Immature natural killer cell (primary cell): ENCODE measurements around the gene PNPO. TPM values are rescaled to one million over a fixed set of nuclear protein-coding genes. Genes with fewer than 3 reads are reported as not detected.

ENCODE experiments used
- DNase-seq, 3 donors: peaks; one replicate each; pipeline ENCODE4 v3.0.0; 2022; ENCODE audit warnings: mixed read lengths in 1 of 3
- H3K27ac Mint-ChIP-seq, 6 donors: one replicate each; pipeline ENCODE4 v1.8.0; 2020; ENCODE audit warnings: mixed read lengths in 6 of 6, mild to moderate bottlenecking in 5 of 6, inconsistent platforms in 4 of 6, moderate library complexity in 3 of 6
- H3K27me3 Mint-ChIP-seq, 3 donors: one replicate each; pipeline ENCODE4 v1.8.0; 2020 to 2021; ENCODE audit warnings: low read depth in 3 of 3, mild to moderate bottlenecking in 3 of 3, mixed read lengths in 3 of 3, moderate library complexity in 3 of 3, inconsistent platforms in 1 of 3
- H3K36me3 Mint-ChIP-seq, 3 donors: one replicate each; pipeline ENCODE4 v1.8.0; 2020; ENCODE audit warnings: mixed read lengths in 3 of 3, inconsistent platforms in 2 of 3, mild to moderate bottlenecking in 2 of 3
- H3K4me1 Mint-ChIP-seq, 2 donors: one replicate each; pipeline ENCODE4 v1.8.0; 2020; ENCODE audit warnings: inconsistent platforms in 2 of 2, mild to moderate bottlenecking in 2 of 2, mixed read lengths in 2 of 2, moderate library complexity in 1 of 2
- H3K4me3 Mint-ChIP-seq, 5 donors: one replicate each; pipeline ENCODE4 v1.8.0; 2020; ENCODE audit warnings: mild to moderate bottlenecking in 5 of 5, mixed read lengths in 5 of 5, inconsistent platforms in 3 of 5, moderate library complexity in 3 of 5
- H3K9me3 Mint-ChIP-seq, 6 donors: one replicate each; pipeline ENCODE4 v1.8.0; 2020; ENCODE audit warnings: mild to moderate bottlenecking in 6 of 6, mixed read lengths in 6 of 6, inconsistent platforms in 4 of 6, moderate library complexity in 3 of 6
- polyA plus RNA-seq, 3 donors: library from polyadenylated mRNA; unstranded; fragments of 300-500 nt; fragmentation: Illumina TruSeq; gene quantifications; one replicate each; pipeline ENCODE4 v1.2.3, GENCODE V29; 2021

The PNPO gene
- polyA plus RNA-seq, 3 donors from 2014 or later = 14.3 to 21.2 (median 18.6) TPM

DNA sequence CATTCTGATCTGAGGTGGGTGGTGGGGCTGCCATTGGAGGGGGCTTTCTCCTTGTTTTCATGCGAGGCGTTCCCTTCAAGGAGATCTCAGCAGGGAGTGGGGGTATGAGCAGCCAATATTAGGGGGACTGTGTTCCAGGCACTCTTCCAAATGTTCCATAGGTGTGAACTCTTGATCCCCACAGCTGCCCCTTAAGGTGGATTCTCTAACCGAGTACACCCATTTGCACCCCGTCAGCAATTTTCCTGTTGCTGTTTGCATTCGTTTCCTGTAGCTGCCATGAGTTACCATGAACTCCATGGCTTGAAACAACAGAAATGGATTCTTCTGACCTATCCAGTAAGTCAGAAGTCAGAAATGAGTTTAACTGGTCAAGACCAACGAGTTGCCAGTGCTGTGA lies 20.0 kb downstream of the PNPO start:
- Mint-ChIP-seq H3K9me3 (no peaks in the 10 kb centered on the region), H3K36me3 (peaks cover 0 to 5% (median 0%) of the 10 kb centered on the region in 3 donors), H3K4me3 (no peak overlapping the region), H3K27me3 (peaks cover 0 to 6% (median 4%) of the 10 kb centered on the region in 3 donors), H3K27ac (no peak overlapping the region), H3K4me1 (no peaks in the 10 kb centered on the region)
- no peak for DNase-seq

DNA sequence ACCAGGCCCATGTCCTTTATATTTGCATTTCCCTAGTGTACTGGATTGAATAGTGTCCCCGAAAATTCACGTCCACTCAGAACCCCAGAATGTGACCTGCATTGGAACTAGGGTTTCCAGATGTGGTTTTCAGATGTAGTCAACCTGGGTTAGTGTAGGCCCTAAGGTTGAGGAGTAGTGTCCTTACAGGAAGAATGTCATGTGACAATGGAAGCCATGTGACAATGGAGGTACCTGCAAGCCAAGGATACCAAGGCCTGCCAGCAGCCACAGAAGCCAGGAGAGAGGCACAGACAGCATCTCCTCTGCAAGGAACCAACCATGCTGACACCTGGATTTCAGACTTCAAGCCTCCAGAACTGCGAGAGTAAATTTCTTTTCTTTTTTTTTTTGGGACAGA lies 21.5 kb downstream of the PNPO start:
- Mint-ChIP-seq H3K27me3 (peaks cover 0 to 6% (median 1%) of the 10 kb centered on the region in 3 donors), H3K4me3 (no peak overlapping the region), H3K4me1 (no peaks in the 10 kb centered on the region), H3K9me3 (no peaks in the 10 kb centered on the region), H3K27ac (no peak overlapping the region), H3K36me3 (peaks cover 0 to 5% (median 0%) of the 10 kb centered on the region in 3 donors)
- no peak for DNase-seq

DNA sequence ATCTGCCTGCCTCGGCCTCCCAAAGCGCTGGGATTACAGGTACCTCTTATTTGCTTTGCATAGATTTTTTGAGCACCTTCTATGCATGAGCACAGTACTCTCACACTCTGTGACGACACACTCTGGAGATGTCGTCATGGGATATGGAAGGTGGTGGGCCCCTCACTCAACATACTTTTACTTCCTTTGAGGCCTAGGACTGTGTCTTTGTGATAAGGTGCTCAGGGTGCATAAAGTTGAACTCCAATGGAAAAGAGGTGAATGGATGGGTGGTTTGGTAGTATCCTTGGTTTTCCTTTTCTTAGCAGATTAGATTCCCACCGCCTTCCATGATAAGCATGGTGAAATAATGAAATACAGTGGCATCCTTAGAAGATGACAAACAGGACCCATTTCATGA lies 23.5 kb downstream of the PNPO start:
- H3K27me3 Mint-ChIP-seq = peaks cover 0 to 6% (median 1%) of the 10 kb centered on the region in 3 donors
- no peak overlapping the region for H3K27ac Mint-ChIP-seq
- no peak for DNase-seq
- no peaks in the 10 kb centered on the region for H3K9me3 Mint-ChIP-seq
- H3K4me1 Mint-ChIP-seq = peaks cover 2 to 3% of the 10 kb centered on the region in 2 donors
- H3K36me3 Mint-ChIP-seq = peaks cover 0 to 5% (median 0%) of the 10 kb centered on the region in 3 donors
- H3K4me3 Mint-ChIP-seq = no peak overlapping the region

GRCh38 chr17:47966079-47966519 lies 24.7 kb downstream of the PNPO start:
- peaks cover 14 to 16% of the 10 kb centered on the region in 2 donors for H3K4me1 Mint-ChIP-seq
- H3K9me3 Mint-ChIP-seq = no peaks in the 10 kb centered on the region
- H3K27me3 Mint-ChIP-seq = peaks cover 3 to 10% (median 4%) of the 10 kb centered on the region in 3 donors
- no peak overlapping the region for H3K27ac Mint-ChIP-seq
- no peak overlapping the region for H3K4me3 Mint-ChIP-seq
- H3K36me3 Mint-ChIP-seq = peaks cover 0 to 5% (median 0%) of the 10 kb centered on the region in 3 donors
- no peak for DNase-seq

DNA sequence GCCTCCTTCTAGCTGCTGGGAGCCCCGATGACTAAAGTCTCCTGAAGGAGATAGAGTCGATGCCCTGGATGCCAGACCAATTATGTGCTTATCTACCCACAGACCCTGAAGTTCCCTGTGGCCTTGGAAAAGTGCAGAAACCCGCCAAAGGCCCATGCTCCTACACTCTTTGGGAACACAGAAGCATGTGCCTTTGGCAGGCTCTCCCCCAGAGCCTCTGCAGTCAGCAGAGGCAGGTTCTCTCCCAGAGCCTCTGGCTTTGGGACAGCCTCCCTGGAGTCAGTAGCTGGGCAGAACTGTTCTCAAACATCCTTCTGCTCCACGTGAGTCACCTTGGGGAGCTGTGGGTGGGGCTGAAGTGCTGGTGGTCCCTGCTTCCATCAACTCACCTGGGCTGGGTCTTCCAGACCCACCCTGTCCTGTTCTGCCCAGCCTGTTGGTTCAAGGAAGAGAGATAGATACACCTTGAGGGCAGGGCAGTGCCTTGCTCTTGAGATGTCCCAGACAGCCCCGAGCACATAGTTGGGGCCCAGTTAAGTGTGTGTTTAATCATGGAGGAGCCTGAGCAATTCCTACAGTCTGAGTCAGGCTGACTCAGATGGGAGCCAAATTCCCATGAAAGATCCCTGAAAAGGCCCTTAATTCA lies 26.4 kb downstream of the PNPO start:
- Mint-ChIP-seq H3K4me3 (no peak overlapping the region), H3K4me1 (peaks cover 27 to 31% of the 10 kb centered on the region in 2 donors), H3K27me3 (peaks cover 3 to 11% (median 4%) of the 10 kb centered on the region in 3 donors), H3K27ac (no peak overlapping the region), H3K36me3 (peaks cover 0 to 5% (median 0%) of the 10 kb centered on the region in 3 donors), H3K9me3 (no peaks in the 10 kb centered on the region)
- no peak for DNase-seq

DNA sequence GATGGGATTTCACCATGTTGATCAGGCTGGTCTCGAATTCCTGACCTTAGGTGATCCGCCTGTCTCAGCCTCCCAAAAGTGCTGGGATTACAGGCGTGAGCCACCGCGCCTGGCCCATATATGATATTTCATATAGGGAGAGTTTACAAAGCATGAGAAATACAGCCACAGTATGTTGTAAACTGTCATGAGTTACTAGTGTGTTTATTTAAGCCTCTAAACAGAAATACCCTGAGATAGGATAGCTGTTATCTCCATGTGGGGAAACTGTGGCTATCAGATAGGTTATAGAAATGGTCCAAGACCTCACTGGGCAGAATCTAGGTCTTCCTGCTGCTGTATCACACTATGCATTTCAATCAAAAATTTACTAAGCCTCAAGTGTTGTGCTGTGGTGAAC lies 27.5 kb downstream of the PNPO start:
- H3K36me3 Mint-ChIP-seq = peaks cover 0 to 5% (median 5%) of the 10 kb centered on the region in 3 donors
- peak overlapping the region in 1 of 5 donors; percentile 21 for H3K4me3 Mint-ChIP-seq
- peaks cover 3 to 11% (median 4%) of the 10 kb centered on the region in 3 donors for H3K27me3 Mint-ChIP-seq
- H3K27ac Mint-ChIP-seq = no peak overlapping the region
- DNase-seq = no peak
- H3K9me3 Mint-ChIP-seq = no peaks in the 10 kb centered on the region
- peaks cover 27 to 39% of the 10 kb centered on the region in 2 donors for H3K4me1 Mint-ChIP-seq

GRCh38 chr17:47969930-47970724 lies 28.8 kb downstream of the PNPO start:
- peak overlapping the region; percentile 98 to 100 (median 99) for H3K4me3 Mint-ChIP-seq
- H3K36me3 Mint-ChIP-seq = peaks cover 4 to 14% (median 4%) of the 10 kb centered on the region in 3 donors
- peaks cover 27 to 39% of the 10 kb centered on the region in 2 donors for H3K4me1 Mint-ChIP-seq
- H3K27me3 Mint-ChIP-seq = peaks cover 3 to 5% (median 4%) of the 10 kb centered on the region in 3 donors
- H3K27ac Mint-ChIP-seq = peak overlapping the region; percentile 73 to 97 (median 89)
- H3K9me3 Mint-ChIP-seq = no peaks in the 10 kb centered on the region
- DNase-seq = no peak

GRCh38 chr17:47970725-47971499 lies 29.5 kb downstream of the PNPO start, which contains the start of gene CDK5RAP3:
TSS of gene CDK5RAP3 (plus strand) at chr17:47971113. CDS start at chr17:47971147, 34 bp downstream.
- Mint-ChIP-seq H3K27ac (peak within 1 kb of the TSS; percentile 73 to 97 (median 93)), H3K9me3 (no peaks in the 10 kb centered on the region), H3K4me3 (peak within 1 kb of the TSS; percentile 98 to 100 (median 99)), H3K4me1 (peaks cover 27 to 39% of the 10 kb centered on the region in 2 donors), H3K27me3 (peaks cover 3 to 5% (median 4%) of the 10 kb centered on the region in 3 donors), H3K36me3 (peaks cover 4 to 21% (median 10%) of the 10 kb centered on the region in 3 donors)
- DNase-seq = peak; percentile 99

- Mint-ChIP-seq H3K27me3 (peaks cover 3 to 5% (median 3%) of the 10 kb centered on the region in 3 donors), H3K9me3 (no peaks in the 10 kb centered on the region), H3K4me3 (peak overlapping the region in 3 of 5 donors; percentile 7 to 42 (median 32)), H3K27ac (peak overlapping the region in 1 of 6 donors; percentile 28), H3K36me3 (peaks cover 14 to 34% (median 19%) of the 10 kb centered on the region in 3 donors), H3K4me1 (peaks cover 27 to 39% of the 10 kb centered on the region in 2 donors)
- no peak for DNase-seq
Observed at GRCh38 chr17:47973541-47973940, 32.2 kb downstream of the PNPO start.

GRCh38 chr17:47975189-47975822 lies 33.9 kb downstream of the PNPO start:
- H3K27me3 Mint-ChIP-seq = peaks cover 3 to 5% (median 3%) of the 10 kb centered on the region in 3 donors
- H3K4me3 Mint-ChIP-seq = no peak overlapping the region
- peaks cover 21 to 32% of the 10 kb centered on the region in 2 donors for H3K4me1 Mint-ChIP-seq
- no peak for DNase-seq
- no peak overlapping the region for H3K27ac Mint-ChIP-seq
- no peaks in the 10 kb centered on the region for H3K9me3 Mint-ChIP-seq
- H3K36me3 Mint-ChIP-seq = peaks cover 23 to 49% (median 25%) of the 10 kb centered on the region in 3 donors

DNA sequence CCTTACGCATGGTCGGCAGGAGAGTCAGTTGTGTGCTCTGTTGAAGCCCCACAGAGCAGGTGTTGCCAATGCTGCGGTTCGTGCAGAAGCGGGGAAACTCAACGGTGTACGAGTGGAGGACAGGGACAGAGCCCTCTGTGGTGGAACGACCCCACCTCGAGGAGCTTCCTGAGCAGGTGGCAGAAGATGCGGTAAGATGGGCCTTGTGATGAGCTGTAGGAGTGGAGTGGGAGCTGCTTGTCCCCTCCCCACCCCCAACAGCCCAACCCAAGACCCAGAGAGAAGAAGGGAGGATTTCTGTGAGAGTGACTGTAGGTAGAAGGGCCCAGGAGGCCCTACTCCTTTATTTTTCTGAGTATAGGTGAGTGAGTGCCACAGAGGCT lies 34.4 kb downstream of the PNPO start:
- Mint-ChIP-seq H3K27ac (no peak overlapping the region), H3K27me3 (peaks cover 1 to 4% (median 2%) of the 10 kb centered on the region in 3 donors), H3K4me3 (no peak overlapping the region), H3K36me3 (peaks cover 25 to 54% (median 28%) of the 10 kb centered on the region in 3 donors), H3K9me3 (no peaks in the 10 kb centered on the region), H3K4me1 (peaks cover 21 to 32% of the 10 kb centered on the region in 2 donors)
- no peak for DNase-seq

DNA sequence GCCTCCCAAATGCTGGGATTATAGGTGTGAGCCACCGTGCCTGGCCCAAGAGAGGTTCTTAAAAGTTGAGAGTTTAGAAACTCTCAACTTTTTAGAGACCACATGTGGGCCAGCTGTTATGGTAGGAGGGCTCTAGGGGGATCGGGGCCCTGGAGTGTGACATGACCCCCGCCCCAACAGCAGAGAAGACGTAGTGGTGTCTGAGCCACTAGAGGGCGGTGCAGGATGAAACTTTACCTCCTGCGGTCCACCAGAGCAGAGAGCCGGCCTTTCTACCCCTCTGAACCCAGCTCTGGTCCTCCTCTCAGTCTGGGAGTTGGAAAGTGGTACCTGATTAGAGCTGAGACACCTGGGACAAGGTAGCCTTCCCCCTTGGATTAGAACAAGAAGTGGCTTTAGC lies 37.0 kb downstream of the PNPO start:
- H3K27me3 Mint-ChIP-seq = peaks cover 0 to 2% (median 0%) of the 10 kb centered on the region in 3 donors
- H3K36me3 Mint-ChIP-seq = peaks cover 28 to 63% (median 30%) of the 10 kb centered on the region in 3 donors
- H3K4me1 Mint-ChIP-seq = peaks cover 26 to 27% of the 10 kb centered on the region in 2 donors
- H3K27ac Mint-ChIP-seq = no peak overlapping the region
- H3K9me3 Mint-ChIP-seq = no peaks in the 10 kb centered on the region
- H3K4me3 Mint-ChIP-seq = no peak overlapping the region
- peak; percentile 19 to 37 (median 31) for DNase-seq

DNA sequence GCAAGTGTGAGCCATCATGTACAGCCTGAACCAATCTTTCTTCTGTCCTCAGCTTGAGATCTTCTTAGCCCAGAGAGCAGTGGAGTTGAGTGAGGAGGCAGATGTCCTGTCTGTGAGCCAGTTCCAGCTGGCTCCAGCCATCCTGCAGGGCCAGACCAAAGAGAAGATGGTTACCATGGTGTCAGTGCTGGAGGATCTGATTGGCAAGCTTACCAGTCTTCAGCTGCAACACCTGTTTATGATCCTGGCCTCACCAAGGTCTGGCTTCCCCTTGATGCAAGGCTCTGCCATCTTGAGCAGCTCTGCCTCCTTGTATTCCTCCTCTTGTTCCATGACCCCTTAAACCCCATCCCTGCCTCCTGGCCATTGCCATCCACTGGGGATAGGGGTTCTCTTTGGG lies 39.2 kb downstream of the PNPO start:
- peak overlapping the region in 1 of 6 donors; percentile 26 for H3K27ac Mint-ChIP-seq
- peaks cover 25 to 31% of the 10 kb centered on the region in 2 donors for H3K4me1 Mint-ChIP-seq
- peaks cover 0 to 2% (median 0%) of the 10 kb centered on the region in 3 donors for H3K27me3 Mint-ChIP-seq
- H3K4me3 Mint-ChIP-seq = no peak overlapping the region
- peaks cover 26 to 57% (median 36%) of the 10 kb centered on the region in 3 donors for H3K36me3 Mint-ChIP-seq
- no peak for DNase-seq
- no peaks in the 10 kb centered on the region for H3K9me3 Mint-ChIP-seq
